SK-N-MC (cell line): ENCODE data around the gene RNF128.

ENCODE experiments used
- EZH2 ChIP-seq: fragments of 200-600 bp; sonication (generic); IDR thresholded peaks from one replicate; pipeline ENCODE4 v1.6.1; 2017; ENCODE audit warnings: antibody characterized with exemption
- POLR2AphosphoS5 ChIP-seq: IDR thresholded peaks from 2 replicates; pipeline ENCODE4 v1.6.1; 2012; ENCODE audit warnings: mild to moderate bottlenecking, low read depth, low read length, borderline replicate concordance

GRCh38 chrX:106742805-106743204 lies 16.3 kb downstream of the RNF128 start:
- no peak for TF ChIP-seq EZH2
- TF ChIP-seq POLR2AphosphoS5: no peak
